Measurements from ENCODE around the gene SSH2.
"Not testable (repeated sequence)": the region's sequence is repeated elsewhere in the genome, so short reads cannot be mapped to it uniquely, and the experiment has no call there.

The SSH2 gene

DNA sequence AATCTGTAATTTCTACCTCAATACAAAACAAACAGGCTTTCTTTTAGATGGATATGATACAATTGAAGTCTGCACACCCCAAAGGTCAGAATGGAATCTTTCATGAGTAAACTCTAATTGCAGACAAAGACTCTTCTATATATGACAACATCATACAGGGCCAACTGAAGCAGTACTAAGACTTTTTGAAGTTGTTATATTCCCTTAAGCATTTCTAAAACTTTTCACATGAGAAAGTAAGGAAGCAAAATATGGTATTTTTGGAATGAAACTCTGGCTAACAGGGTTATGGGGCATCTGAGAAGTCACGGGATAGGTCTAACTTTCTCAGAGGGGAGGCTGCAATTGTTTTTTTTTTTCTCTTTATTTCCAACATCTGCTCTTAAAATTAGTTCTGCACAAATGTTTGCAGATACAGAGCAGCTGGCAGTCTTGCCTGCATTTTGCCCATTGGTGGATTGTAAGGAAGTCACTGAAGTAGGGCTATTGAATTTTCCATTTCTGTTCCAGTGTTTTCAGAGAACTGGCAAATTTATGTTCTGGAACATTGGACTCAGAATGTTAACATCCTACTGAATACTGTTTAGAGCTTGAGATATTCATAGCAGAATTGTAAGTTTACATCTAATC, 59.1 kb downstream of the SSH2 start:
- no peak for DNase-seq

DNA sequence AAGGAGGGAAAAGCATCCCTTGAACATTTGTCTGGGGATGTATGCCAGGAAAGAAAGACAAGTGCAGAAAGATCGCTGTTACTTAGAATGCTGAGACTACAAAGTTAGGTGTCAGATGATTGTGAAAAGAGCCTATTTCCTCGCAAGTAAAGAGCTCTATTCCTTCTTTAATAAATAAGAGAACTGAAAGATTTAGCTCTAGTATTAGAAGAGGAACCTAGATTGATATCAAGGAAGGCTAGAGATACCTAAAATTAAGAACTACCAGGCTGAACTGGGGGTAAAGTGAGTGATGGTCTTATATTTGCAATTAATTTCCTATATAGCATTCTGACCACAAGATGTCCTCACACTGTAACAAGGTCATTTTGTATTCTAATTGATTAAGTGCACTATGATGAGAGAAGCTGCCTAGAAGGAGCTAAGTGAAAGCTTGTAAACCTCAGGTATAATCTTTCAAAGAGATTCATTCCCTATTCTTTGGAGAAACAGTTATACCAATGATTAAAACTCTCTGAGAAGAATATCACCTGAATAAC, 62.3 kb downstream of the SSH2 start:
- no peak for DNase-seq

DNA sequence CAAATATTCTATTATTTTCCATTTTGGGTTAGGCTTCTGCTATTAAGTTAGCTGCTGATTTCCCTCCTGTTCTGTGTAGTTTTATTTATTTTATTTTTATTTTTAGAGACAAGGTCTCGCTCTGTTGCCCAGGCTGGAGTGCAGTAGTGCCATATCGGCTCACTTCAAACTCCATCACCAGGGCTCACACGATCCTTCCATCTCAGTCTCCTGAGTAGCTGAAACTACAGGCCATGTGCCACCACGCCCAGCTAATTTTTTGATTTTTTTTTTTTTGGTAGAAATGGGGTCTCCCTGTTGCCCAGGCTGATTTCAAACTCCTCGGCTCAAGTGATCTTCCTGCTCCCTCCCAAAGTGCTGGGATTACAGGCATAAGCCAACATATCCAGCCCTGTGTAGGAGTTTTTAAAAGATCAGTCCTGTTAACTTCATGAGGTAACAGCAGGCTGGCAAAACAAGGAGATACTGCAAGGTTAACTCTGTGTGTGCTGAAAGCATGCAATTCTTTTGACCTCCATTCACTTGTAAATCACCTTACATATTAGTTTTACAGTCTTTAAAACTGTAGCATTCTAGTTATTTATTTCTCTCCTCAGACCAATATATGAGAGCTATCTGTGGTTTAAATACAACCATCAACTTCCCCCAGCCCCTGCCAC, 63.2 kb downstream of the SSH2 start:
- no peak for DNase-seq

DNA sequence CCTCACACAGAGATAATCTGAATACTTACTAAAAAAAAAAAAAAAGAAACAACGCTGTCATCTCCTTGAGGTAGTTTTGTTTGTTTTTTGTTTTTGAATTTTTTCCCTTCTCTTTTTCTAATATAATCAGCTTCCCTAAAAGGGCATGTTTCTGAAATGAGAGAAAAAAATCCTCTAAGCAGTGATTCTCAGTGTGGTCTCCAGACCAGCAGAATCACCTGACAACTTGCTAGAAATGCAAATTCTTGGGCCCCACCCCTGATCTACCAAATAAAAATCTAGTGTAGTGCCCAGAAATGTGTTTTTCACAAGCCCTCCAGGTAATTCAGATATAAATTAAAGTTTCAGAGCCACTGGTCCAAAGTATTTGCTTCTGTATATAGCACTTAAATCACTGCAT, 65.4 kb downstream of the SSH2 start:
- no peak for DNase-seq

DNA sequence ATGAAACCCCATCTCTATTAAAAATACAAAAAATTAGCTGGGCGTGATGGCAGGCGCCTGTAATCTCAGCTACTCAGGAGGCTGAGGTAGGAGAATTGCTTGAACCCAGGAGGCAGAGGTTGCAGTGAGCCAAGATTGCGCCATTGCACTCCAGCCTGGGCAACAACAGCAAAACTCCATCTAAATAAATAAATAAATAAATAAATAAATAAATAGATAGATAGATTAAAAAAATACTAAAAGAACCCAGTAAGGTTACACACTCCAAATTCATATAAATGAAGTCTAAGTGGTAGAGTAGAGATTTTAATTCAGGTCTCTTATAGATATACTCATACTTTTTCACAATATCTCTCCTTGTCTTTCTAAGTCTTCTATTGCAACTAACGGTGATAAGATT, 65.9 kb downstream of the SSH2 start:
- DNase-seq = not testable (repeated sequence)

DNA sequence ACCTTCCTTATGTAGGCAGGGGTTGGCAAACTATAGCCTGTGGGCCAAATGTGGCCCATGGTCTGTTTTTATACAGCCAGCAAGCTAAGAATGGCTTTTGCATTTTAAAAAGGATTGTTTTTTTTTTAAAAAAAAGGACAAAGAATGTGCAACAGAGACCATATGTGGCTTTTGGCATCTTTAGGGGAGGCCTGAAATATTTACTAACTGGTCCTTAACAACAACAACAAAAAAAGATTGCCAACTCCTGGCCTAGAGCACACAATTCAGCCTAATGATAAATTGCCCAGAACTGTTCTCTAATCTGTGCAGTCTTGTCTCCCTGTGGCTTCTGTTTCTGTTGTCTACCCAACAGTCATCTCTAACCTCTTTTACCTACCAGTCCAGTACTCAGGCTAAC, 67.1 kb downstream of the SSH2 start:
- no peak for DNase-seq

DNA sequence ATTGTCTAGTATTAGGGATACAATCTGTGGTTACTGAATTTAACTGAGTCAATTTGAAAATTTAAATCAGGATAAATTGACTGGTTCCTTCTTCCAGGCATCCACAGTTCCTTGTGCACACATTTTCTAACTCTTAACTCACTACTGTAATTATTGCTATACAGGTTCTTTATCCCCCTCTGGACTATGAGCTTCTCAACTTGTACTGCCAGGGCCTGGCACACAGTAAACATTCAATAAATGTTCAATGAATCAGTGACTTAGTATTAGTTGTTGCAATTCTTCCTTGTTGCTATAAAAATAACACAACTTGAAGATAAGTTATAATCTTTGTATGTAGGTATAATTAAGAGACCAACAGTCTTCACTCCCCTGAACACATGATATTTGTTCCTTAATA, 67.9 kb downstream of the SSH2 start:
- no peak for DNase-seq

DNA sequence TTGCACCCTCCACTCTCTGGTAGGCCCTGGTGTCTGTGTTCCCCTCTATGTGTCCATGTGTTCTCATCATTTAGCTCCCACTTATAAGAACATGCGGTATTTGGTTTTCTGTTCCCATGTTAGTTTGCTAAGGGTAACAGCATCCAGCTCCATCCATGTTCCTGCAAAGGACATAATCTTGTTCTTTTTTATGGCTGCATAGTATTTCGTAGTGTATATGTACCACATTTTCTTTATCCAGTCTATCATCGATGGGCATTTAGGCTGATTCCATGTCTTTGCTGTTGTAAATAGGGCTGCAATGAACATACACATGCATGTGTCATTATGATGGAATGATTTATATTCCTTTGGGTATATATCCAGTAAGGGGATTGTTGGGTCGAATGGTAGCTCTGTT, 70.6 kb downstream of the SSH2 start:
- DNase-seq = not testable (repeated sequence)

DNA sequence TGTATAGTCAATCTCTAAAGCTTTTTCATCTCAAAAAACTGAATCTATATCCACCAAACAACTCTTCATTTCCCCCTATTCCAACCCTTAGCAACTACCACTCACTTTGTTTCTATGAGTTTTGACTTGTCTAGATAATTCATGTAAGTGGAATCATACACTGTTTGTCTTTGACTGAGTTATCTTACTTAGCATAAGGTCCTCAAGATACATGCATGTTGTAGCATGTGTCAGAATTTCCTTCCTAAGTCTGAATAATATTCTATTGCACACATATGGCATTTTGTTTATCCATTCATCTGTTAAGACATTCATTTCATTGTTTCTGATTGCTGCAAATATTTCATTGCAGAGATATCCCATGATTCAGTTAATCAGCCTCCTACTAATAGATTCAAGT, 72.2 kb downstream of the SSH2 start:
- DNase-seq = no peak

DNA sequence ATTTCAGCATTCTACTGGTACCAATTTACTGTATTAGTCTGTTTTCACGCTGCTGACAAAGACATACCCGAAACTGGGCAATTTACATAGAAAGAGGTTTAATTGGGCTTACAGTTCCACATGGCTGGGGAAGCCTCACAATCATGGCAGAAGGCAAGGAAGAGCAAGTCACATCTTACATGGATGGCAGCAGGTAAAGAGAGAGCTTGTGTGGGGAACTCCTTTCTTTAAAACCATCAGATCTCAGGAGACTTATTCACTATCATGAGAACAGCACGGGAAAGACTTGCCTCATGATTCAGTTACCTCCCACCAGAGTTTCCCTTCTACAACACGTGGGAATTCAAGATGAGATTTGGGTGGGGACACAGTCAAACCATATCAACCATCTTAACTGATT, 72.9 kb downstream of the SSH2 start:
- DNase-seq = not testable (repeated sequence)

DNA sequence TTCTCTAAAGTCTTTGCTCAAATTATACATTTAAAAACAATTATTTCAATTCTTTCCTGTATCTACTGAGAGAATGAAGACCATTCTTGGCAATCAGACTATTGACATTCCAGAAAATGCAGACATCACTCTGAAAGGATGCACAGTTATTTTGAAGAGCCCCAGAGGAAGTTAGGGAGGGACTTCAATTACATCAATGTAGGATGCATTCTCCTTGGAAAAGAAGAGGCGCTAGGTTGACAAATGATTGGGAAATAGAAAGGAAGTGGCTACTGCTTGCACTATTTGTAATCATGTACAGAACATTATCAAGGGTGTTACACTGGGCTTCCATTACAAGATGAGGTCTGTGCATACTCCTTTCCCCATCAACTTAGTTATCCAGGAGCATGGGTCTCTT, 74.3 kb downstream of the SSH2 start:
- DNase-seq = no peak

DNA sequence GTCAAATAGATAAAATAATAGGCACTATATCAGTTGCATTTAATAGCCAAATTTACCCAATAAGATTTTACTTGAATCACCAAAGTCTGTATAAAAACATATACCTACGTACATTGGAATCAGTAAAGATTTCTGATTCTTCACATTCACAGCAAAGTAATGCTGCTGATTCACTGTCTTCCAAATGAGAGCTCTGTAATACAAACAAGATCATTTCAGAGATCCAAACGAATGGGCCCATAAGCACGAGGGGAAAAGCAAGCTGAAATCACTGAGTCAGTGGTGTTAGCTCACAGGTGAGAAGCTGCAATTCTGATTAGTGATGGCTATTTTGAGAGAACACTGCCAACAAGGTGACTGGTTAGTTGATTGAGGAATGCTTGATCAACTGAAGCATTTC, 81.3 kb downstream of the SSH2 start:
- DNase-seq = no peak

DNA sequence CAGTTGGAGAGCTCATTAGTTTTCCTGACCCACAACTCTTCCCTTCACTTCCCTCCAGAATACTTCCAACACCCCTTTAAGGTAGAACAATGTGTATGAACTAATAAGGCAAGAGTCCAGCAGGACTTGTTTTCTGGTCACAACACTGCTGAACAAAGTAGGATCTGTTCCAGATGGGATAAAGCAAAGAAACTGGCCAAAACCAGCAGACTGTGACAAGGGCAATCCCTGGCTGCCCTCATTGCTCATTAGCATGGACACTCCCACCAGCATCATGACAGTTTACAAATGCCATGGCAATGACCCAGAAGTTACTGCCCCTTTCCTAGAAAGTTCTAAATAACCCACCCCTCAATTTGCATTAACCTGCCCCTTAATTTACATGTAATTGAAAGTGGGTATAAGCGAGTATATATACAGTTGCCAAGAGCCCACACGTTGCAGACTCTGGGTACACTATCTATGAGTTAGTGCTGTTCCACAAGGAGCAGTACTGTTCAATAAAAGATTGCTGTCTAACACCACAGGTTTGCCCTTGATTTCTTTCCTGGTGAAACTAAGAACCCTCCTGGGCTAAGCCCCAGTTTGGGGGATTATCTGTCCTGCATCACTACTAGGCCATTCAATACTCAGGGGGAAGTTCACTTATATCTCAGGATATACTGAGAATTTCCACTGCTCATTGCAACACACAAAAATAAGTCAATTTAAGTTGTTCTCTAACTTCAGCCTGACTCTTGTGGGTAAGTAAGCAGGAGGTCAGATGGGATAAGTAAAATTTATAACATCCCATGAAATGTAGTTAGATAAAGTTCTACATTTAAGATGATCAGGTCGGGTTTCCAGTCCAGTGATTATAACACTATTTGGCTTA, 82.3 kb downstream of the SSH2 start:
- DNase-seq = no peak

DNA sequence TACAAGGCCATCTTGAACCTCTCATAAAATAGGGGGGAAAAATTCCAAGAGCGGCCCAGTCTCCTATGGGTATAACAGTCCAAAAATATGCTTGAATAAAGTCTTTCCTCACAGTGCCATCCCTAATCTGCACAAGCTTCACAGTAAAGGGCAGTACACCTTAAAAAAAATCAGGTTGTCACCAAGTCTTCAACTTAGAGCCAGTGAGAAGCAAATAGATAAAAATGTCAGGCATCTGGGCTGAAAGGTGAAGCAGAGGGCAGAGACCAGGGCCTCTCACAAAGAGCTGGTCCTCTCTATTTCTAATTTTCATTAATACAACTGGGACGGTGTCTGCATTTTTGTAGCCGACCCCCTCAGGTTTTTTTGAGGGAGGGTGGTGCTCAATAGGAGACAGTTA, 82.9 kb downstream of the SSH2 start:
- DNase-seq = no peak

DNA sequence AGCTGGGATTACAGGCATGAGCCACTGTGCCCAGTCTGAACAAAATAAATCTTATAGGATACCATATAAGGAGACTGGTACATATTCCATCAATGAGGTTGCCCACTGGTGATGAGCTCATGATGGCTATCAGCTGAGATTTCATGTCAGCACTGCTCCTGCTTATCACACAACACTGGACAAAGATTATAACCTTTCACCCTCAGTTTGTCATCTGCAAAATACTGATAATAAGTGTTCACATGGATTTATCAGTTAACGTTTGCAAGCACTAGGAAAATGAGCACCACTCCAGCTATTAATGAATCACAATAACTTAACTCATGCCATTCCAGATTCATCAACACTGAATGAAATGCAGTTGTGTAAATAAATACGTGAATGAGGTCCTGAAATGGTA, 83.7 kb downstream of the SSH2 start:
- no peak for DNase-seq

DNA sequence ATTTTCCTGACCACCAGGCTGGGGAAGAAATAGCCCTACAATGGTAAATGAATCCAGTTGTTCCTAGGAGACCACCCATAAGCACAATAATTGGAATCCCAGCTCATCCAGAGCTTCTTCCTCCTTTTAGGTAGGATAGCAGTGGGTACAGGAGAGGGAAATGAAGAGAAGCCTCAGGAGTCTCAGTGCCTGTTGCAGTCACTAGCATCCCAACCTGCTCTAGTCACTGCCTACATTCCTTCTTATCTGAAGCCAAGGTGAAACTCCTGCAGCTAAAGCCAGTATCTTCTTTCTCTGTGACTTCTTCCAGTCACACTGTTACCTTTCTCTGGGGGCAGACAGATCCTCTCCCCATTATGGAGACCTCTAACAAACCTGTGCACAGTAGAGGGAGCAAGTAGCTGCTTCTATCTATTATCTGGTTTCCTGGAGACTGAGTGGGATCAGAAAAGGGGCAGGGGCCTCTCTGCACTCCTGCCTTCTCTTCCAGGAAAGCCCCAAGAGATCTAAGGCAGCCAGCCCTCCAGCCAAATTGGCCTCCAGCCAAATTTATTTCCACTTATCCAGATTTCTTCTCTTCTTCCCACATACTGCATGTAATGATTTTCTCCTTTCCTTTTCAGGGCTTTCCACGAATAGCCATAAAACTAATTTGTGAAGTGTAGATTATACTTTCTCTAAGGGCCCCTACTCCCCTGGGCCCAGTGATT, 85.5 kb downstream of the SSH2 start:
- DNase-seq = no peak

DNA sequence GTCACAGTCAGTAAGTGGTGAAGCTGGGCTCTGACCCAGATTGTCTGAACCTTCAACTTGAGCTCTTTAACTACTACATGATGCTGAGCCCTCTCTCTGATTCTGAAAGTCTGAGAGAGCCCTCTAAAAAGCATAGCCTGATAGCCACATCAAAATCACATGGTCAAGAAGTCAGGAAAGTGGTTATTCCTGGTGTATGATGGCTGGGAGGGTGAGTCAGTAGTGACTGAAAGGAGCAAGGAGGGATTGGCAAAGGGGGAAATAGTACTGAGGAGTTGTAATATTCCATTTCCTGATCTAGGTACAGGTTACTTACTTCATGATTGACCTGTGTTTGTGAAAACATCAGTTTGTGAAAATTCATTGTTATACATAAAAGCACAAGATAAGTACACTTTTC, 89.1 kb downstream of the SSH2 start:
- DNase-seq = no peak

DNA sequence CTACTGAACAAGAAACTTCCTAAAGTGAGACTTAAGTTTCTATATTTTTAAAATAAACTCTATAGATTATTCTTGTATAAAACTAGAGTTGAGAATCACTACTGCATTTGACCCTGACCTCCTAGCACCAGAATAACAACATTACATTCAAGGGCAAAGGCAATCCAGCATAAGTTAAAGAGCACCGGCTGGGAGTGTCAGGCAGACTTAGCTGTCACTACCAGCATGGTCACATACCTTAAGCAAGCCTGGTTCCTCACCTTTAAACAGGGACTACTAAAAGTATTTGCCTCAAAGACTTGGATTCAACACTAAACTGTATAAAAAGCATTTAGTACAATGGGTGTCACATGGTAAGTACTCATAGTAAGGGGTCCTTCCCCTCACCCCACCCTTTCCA, 90.4 kb downstream of the SSH2 start:
- no peak for DNase-seq

DNA sequence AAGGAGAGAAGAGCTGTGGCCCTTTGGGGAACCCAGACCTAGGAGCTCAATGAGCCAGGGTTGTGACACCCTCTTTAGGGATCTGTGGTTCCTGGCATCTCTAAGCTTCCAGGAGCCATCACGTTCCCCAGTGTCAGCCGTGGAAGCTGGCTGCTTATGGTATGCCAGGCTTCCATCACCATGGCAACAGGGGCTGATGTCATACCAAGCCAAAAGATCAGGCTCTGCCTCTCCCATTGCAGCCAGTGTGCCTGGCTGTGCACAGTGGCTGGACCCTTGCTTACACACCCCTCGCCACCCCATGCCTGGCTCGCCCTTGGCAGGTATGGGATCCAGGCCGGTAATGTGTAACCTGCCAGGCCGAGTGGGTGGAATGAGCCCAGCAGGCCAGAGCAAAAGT, 91.1 kb downstream of the SSH2 start:
- no peak for DNase-seq

DNA sequence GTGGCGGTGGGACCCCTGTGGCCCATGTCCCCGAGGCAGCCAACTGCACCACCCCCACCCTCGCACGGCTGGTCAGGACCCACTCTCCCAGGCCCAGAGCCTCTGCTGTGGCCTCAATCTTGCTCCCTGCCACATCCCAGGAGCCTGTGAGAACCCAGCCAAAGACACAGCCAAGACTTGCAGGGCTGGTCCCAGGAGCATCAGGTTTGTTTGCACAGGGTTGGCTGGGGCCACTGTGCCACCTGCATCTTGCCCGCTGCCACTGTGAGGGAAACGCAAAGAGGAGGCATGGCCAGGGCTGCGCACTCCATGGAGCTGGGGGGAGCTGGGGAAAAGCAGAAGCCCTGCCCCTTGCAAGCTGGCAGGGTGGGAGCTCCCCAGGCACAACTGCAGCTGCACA, 92.5 kb downstream of the SSH2 start:
- no peak for DNase-seq

DNA sequence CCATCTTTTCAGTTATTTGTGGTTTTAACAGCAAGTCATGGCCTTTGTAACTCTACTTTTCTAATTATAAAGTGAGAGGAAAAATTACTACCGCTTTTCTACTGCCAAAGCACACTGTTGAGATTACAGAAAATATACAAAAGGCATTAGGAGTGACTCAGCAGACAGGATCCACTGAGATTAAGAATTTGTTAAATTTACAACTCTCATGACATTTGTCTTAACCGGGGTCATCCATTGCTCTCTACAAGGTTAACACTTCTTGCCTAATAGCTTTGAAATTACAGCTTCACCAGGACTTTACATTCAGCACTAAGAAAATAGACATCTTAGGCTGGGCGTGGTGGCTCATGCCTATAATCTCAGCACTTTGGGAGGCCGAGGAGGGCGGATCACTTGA, 93.4 kb downstream of the SSH2 start:
- no peak for DNase-seq

DNA sequence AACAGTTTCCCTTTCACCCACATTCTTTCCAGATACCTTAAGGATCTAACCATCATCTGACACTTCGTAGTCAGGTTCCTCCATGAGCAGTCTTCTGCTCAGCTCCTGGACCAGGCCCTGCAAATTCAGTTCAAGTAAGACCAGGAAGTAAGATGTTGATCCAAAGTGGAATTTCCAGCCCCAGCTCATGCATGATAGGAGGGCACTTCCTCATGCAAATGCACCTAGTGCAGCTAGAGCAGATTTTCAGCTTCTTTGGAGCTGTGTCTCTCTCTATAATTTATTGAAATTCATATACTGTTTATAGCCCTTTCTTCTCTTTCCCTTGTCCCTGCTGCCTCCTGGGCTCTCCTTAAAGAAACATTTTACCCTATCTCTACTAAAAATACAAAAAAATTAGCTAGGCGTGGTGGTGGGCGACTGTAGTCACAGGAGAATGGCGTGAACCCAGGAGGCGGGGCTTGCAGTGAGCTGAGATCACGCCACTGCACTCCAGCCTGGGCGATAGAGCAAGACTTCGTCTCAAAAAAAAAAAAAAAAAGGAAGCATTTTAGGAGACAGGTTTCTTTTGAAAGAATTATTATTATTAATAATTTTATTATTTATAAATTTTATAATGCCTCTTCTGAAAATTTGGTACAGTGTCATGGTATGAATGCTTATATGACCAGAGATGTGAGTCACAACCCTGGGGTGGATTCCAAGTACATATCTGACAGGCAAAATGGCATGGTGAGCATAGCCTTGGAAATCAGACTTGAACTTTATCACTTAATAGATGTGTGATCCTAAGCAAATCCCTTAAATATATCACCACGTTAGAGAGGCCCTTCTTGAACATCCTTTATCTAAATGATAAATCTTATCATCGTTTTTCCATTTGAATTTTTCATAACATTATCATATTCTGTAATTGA, 94.3 kb downstream of the SSH2 start:
- DNase-seq = no peak

Data from NCI-H1930 (cell line).